PFSK-1 (cell line): Measurements from ENCODE around the gene MAD1L1.

Experiments
- FOXP2 ChIP-seq: optimal IDR thresholded peaks from 2 replicates; pipeline ENCODE3; 2011; ENCODE audit warnings: borderline replicate concordance, control low read depth, inconsistent platforms; ENCODE audit not compliant: insufficient read depth; ENCODE audit errors: extremely low read length, extremely low read depth
- POLR2AphosphoS5 ChIP-seq: IDR thresholded peaks from 2 replicates; pipeline ENCODE4 v1.6.1; 2012; ENCODE audit warnings: low read depth, mild to moderate bottlenecking, control low read depth, low read length, moderate library complexity
- REST ChIP-seq, 2 experiments: IDR thresholded peaks; 2 replicates each; pipeline versions ENCODE4 v1.6.1 to v1.8.0; 2011 to 2012; ENCODE audit warnings: low read depth in 2 of 2, low read length in 2 of 2, control low read depth in 1 of 2, inconsistent platforms in 1 of 2, mild to moderate bottlenecking in 1 of 2, moderate library complexity in 1 of 2; ENCODE audit not compliant: insufficient read depth in 1 of 2
- SIN3A ChIP-seq: IDR thresholded peaks from 2 replicates; pipeline ENCODE4 v1.6.1; 2012; ENCODE audit warnings: mild to moderate bottlenecking, low read length, moderate library complexity, borderline replicate concordance; ENCODE audit not compliant: insufficient read depth
- TAF1 ChIP-seq: IDR thresholded peaks from 2 replicates; pipeline ENCODE4 v1.6.1; 2012; ENCODE audit warnings: low read length, control low read depth, borderline replicate concordance; ENCODE audit not compliant: insufficient read depth

MAD1L1 gene

GRCh38 chr7:1920881-1921280, 311.9 kb downstream of the MAD1L1 start:
- TF ChIP-seq TAF1 (no peak), SIN3A (no peak), FOXP2 (no peak), REST (IDR thresholded peaks at IDR 0.05; ENCODE audit: insufficient read depth in 1 of 2, low read depth in 2 of 2, low read length in 2 of 2) (no peak), POLR2AphosphoS5 (no peak)

- TF ChIP-seq SIN3A (no peak), FOXP2 (no peak), TAF1 (no peak), REST (IDR thresholded peaks at IDR 0.05; ENCODE audit: insufficient read depth in 1 of 2, low read depth in 2 of 2, low read length in 2 of 2) (no peak), POLR2AphosphoS5 (no peak)
Measured at GRCh38 chr7:1920266-1920681, 312.5 kb downstream of the MAD1L1 start.

- TF ChIP-seq FOXP2 = no peak
- no peak for TF ChIP-seq REST (IDR thresholded peaks at IDR 0.05; ENCODE audit: insufficient read depth in 1 of 2, low read depth in 2 of 2, low read length in 2 of 2)
- TF ChIP-seq POLR2AphosphoS5 = no peak
- TF ChIP-seq SIN3A = no peak
- TF ChIP-seq TAF1 = no peak
Measured at GRCh38 chr7:1919539-1920265, 313.0 kb downstream of the MAD1L1 start.

GRCh38 chr7:1918881-1919525, 313.7 kb downstream of the MAD1L1 start:
- TF ChIP-seq TAF1 = no peak
- TF ChIP-seq POLR2AphosphoS5 = no peak
- TF ChIP-seq FOXP2 = no peak
- no peak for TF ChIP-seq SIN3A
- TF ChIP-seq REST (IDR thresholded peaks at IDR 0.05; ENCODE audit: insufficient read depth in 1 of 2, low read depth in 2 of 2, low read length in 2 of 2) = no peak
